GM12873 (cell line): ENCODE results near the gene POLH.

Experiments used
- CTCF ChIP-seq: IDR thresholded peaks from 2 replicates; pipeline ENCODE4 v1.5.1; 2012; ENCODE audit warnings: low read depth, mild to moderate bottlenecking, moderate library complexity, low read length, control low read depth; ENCODE audit not compliant: insufficient read depth; ENCODE audit errors: missing control alignments

POLH gene

GRCh38 chr6:43570876-43571441 is 5.0 kb upstream of the POLH start:
- TF ChIP-seq CTCF = no peak

GRCh38 chr6:43572015-43572414 is 4.0 kb upstream of the POLH start:
- TF ChIP-seq CTCF = no peak

- TF ChIP-seq CTCF = no peak
Observed at GRCh38 chr6:43575105-43575771, 747 bp upstream of the POLH start.

- no peak for TF ChIP-seq CTCF
Observed at GRCh38 chr6:43578748-43579147, 2.8 kb downstream of the POLH start.

- TF ChIP-seq CTCF = no peak
Observed at GRCh38 chr6:43579171-43579570, 3.2 kb downstream of the POLH start.

GRCh38 chr6:43582911-43583310 is 6.9 kb downstream of the POLH start:
- TF ChIP-seq CTCF = no peak

- TF ChIP-seq CTCF = no peak
Observed at GRCh38 chr6:43584892-43585570, 9.0 kb downstream of the POLH start.
